HG02981 (cell line): Measurements from ENCODE around the gene CDH13.

Experiments used
- ATAC-seq: cut with Tn5 transposase; IDR thresholded peaks from one replicate; pipeline ENCODE4 v1.9.1; 2021; ENCODE audit warnings: mild to moderate bottlenecking, moderate library complexity; ENCODE audit not compliant: unreplicated experiment

CDH13 gene

GRCh38 chr16:83722456-83723183 lies 1095.9 kb downstream of the CDH13 start:
- ATAC-seq: no peak

- ATAC-seq: no peak
These were observed 1096.5 kb downstream of the CDH13 start for GRCh38 chr16:83723244-83723643.

- ATAC-seq: no peak
These were observed 1097.1 kb downstream of the CDH13 start for GRCh38 chr16:83723901-83724300.

- ATAC-seq: no peak
These were observed 1097.8 kb downstream of the CDH13 start for GRCh38 chr16:83724585-83724984.

DNA sequence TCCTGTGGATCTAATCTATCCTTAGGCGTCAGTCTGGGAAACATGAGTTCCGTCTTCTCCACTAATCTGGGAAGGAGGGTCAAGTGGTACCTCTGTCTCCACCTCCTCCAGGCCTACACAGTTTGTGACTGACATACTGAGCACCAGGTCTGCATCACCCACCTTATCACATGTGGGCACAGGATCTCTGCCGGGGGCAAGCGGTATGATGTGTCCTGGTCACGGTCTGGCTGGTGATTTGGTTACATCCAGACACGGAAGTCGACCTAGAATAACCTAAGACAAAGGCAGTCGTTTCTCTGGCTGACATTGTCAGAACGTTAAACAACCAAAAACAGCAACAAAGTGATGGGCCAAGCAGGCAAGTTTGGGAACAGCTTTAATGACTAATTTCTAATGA lies 1098.5 kb downstream of the CDH13 start:
- no peak for ATAC-seq

DNA sequence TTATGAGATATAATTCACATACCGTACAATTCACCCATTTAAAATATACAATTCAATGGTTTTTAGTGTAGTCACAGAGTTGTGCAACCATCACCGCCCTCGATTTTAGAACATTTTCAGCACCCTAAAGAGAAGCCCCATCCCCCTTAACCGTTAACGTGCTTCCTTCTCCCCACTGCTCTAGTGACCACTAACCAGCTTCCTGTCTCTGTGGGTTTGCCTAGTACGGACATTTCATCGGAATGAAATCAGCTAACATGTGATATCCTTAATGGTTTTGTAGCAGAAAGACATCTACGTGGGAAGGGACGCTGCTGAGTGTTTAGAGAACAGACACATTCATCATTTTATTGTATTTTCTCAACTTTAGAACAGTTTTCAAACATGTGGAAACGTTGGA lies 1100.2 kb downstream of the CDH13 start:
- no peak for ATAC-seq

DNA sequence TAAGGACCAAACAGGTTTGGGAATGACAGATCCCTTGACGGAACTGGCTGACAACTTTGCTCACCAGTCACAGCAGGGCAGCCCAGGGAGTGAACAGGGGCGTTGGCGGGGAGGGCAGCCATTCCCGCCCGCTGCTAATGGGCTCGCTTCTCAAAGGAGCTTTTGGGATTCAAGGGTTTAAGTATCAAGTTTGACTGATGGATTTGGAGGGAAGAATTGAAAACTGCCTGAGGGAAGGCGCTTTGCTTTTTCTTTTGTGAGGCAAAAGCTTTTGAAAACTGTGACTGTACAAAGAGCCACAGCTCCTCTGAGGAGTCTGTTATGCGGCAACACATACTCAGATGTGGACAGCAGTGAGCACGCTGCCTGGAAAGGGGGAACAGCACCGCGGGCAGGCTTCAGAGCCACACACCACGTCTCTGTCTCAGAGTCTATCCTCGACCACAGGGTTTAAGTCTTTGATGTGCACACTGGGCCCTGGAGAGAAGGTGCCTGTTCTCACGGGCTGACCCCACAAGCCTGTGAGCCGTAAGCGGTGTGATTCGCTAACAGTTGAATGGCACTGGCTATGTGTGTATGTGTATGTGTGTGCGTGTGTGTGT lies 1101.1 kb downstream of the CDH13 start:
- ATAC-seq: no peak

GRCh38 chr16:83728492-83728891 lies 1101.7 kb downstream of the CDH13 start:
- no peak for ATAC-seq

DNA sequence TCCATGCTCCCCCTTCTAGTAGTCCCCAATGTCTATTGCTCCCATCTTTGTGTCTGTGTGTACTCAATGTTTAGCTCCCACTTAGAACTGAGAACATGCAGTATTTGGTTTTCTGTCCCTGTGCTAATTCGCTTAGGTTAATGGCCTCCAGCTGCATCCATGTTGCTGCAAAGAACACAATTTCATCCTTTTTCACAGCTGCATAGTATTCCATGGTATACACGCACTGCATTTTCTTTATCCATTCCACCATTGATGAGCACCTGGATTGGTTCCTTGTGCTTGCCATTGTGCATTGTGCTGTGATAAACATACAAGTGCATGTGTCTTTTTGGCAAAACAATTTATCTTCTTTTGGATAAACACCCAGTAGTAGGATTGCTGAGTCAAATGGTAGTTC lies 1104.0 kb downstream of the CDH13 start:
- no peak for ATAC-seq

GRCh38 chr16:83732536-83732935 lies 1105.8 kb downstream of the CDH13 start:
- ATAC-seq: no peak

DNA sequence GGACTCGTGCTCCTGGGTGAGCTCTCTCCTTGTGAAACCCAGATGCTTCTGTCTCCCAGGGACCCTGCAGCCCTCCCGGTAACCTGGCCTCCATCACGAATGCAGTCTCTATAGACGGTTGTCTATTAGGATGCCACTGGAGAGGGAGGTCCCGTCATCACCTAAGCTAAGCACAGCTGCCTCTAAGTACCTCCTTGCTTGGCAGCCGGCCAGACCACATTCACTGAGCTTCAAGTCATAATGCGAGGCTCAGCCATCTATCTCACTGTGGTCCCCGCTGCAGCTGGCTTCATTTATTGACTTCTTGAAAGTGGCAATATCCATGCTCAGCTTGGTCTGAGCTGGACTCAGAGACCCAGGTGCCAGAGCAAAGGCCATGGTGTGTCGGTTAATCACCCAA lies 1106.5 kb downstream of the CDH13 start:
- ATAC-seq: no peak

DNA sequence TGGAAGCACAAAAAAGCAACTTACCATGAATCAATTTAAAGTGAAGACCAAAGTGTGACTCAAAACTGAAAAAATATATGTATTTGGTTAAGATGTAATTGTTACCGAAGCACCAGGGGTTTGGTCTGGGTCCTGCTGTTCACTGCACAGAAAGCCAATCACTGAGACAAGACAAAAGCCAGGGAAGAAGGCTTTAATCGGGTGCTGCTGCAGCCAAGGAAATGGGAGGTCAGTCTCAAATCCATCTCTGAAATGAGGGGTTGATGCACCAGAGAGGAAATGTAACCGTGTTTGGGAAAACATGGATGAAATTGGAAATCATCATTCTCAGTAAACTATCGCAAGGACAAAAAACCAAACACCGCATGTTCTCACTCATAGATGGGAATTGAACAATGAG lies 1107.4 kb downstream of the CDH13 start:
- no peak for ATAC-seq

- ATAC-seq: no peak
These were observed 1111.1 kb downstream of the CDH13 start for GRCh38 chr16:83737729-83738354.

GRCh38 chr16:83738923-83739503 lies 1112.2 kb downstream of the CDH13 start:
- ATAC-seq: no peak

GRCh38 chr16:83742124-83742899 lies 1115.5 kb downstream of the CDH13 start:
- no peak for ATAC-seq

- ATAC-seq: no peak
These were observed 1116.5 kb downstream of the CDH13 start for GRCh38 chr16:83743241-83743640.

GRCh38 chr16:83743720-83744119 lies 1117.0 kb downstream of the CDH13 start:
- no peak for ATAC-seq

- no peak for ATAC-seq
These were observed 1117.7 kb downstream of the CDH13 start for GRCh38 chr16:83744441-83744981.

DNA sequence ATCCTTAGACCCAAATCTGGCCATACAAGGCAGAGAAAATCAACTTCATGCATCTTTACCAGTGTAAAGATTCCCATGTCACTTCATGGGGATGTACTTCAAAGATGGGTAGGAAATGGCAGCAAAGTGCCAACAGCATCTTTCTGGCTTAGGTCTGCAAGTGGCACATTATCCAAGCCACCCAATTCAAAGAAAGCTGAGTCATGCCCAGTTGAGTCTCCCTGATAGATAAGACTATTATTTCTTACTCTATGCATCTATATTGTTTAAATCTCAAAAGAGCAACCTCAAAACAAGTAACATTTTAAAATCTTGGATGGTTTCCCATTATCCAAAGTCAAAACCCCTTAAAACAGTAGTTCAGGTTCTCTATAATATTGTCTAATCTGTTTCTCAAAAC lies 1119.8 kb downstream of the CDH13 start:
- ATAC-seq: no peak

DNA sequence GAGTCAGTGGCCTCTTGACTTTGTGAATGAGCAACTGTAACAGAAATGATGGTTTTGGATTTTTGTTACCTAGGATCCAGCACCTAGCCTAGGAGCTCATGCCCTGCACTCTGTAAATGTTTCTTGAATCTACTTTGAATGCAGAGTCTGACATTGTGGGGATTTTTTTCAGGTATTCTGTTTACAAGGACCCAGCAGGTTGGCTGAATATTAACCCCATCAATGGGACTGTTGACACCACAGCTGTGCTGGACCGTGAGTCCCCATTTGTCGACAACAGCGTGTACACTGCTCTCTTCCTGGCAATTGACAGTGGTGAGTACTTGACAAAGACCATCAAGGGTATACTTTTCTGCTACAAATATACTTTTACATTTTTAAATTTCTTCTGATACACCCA lies 1121.2 kb downstream of the CDH13 start:
- ATAC-seq: no peak

GRCh38 chr16:83755391-83755790 lies 1128.6 kb downstream of the CDH13 start:
- ATAC-seq: no peak
